GM21447 (cell line): Measurements from ENCODE around the gene SLC26A11.

Experiments
- ATAC-seq: cut with Tn5 transposase; IDR thresholded peaks from one replicate; pipeline ENCODE4 v1.9.1; 2021; ENCODE audit not compliant: unreplicated experiment

The SLC26A11 gene

GRCh38 chr17:80277751-80278671, 57.8 kb downstream of the SLC26A11 start:
- ATAC-seq, result no peak

GRCh38 chr17:80279895-80280294, 59.7 kb downstream of the SLC26A11 start:
- no peak for ATAC-seq

GRCh38 chr17:80281516-80281915, 61.3 kb downstream of the SLC26A11 start:
- ATAC-seq, result no peak

- no peak for ATAC-seq
Measured at GRCh38 chr17:80283116-80283852, 63.1 kb downstream of the SLC26A11 start.

GRCh38 chr17:80284631-80285030, 64.4 kb downstream of the SLC26A11 start:
- ATAC-seq, result no peak

GRCh38 chr17:80285237-80285920, 65.2 kb downstream of the SLC26A11 start:
- ATAC-seq, result no peak

- ATAC-seq, result no peak
Measured at GRCh38 chr17:80286638-80286960, 66.4 kb downstream of the SLC26A11 start.

- ATAC-seq, result no peak
Measured at GRCh38 chr17:80287038-80287437, 66.8 kb downstream of the SLC26A11 start.

GRCh38 chr17:80287806-80288567, 67.8 kb downstream of the SLC26A11 start:
- ATAC-seq, result no peak

GRCh38 chr17:80289616-80290015, 69.4 kb downstream of the SLC26A11 start:
- no peak for ATAC-seq

GRCh38 chr17:80290156-80290555, 69.9 kb downstream of the SLC26A11 start:
- ATAC-seq, result no peak

- ATAC-seq, result no peak
Measured at GRCh38 chr17:80291260-80291659, 71.0 kb downstream of the SLC26A11 start.

- ATAC-seq, result no peak
Measured at GRCh38 chr17:80291691-80292487, 71.7 kb downstream of the SLC26A11 start.

- ATAC-seq, result no peak
Measured at GRCh38 chr17:80292521-80292971, 72.3 kb downstream of the SLC26A11 start.

- no peak for ATAC-seq
Measured at GRCh38 chr17:80294210-80294609, 74.0 kb downstream of the SLC26A11 start.

GRCh38 chr17:80294653-80295052, 74.4 kb downstream of the SLC26A11 start:
- no peak for ATAC-seq

- ATAC-seq, result no peak
Measured at GRCh38 chr17:80295146-80295545, 74.9 kb downstream of the SLC26A11 start.

- no peak for ATAC-seq
Measured at GRCh38 chr17:80295559-80295958, 75.3 kb downstream of the SLC26A11 start.

- no peak for ATAC-seq
Measured at GRCh38 chr17:80296221-80296620, 76.0 kb downstream of the SLC26A11 start.

GRCh38 chr17:80297996-80298560, 77.9 kb downstream of the SLC26A11 start:
- no peak for ATAC-seq
